ENCODE data around the gene TRUB2. TPM values are rescaled to one million over a fixed set of nuclear protein-coding genes. Genes with fewer than 3 reads are reported as not detected.

Gene TRUB2
- total RNA-seq, 1 experiment from 2014 or later = 33.2 TPM

DNA sequence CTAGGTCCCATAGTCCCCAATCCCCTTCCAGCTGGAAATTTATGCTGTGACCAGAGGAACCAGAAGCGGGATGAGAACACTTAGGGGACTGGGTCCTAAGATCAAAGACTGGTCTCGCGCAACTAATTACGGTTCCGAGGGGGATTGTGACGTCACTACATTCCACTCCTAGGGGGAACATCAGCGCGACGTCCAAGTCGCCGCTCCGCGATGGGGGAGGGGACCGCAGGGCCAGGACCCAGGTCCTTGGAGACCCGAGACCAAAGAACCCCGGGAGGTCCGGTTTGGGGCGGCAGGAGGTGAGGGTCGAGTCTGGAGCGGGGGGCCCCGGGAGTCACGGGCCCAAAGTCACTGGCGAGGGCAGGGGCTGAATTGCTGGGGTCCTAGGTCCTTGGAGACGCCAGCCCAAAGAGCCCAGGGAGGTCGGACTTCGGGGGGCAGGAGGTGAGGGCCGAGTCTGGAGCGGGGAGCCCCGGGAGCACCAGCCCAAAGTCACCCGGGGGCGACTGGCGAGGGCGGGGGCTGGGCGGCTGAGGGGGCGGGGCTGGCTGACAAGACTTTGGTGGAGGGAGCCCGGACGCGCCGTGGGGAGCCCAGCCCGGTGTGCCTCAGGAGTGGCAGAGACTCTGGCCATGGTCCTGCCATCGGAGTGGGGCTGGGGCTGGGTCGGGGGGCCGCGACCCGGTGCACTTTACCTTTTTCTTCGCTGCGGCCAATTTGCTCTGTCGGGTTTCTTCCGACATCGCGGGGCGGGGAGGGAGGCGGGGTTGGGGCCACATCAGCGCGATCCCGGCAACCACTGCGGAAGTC lies 46.8 kb downstream of the TRUB2 start, which contains the start of gene GOLGA2:
Gene GOLGA2, minus strand, starts transcription at position 810 of the 810 bp plus-strand sequence. Its CDS starts 31 bp downstream, at position 779.
- peaks cover 12% of the 10 kb centered on the region for H3K36me3 Mint-ChIP-seq
- ChIA-PET CTCF (interaction anchor here (0.5 to 3.2 kb wide), 19 partner anchors 13 to 753 kb away, joined by 3 to 25 read pairs (median 5); partner anchors contain the start of genes CERCAM and SH3GLB2), POLR2A (interaction anchor here (0.6 to 1.0 kb wide), 12 partner anchors 20 to 180 kb away, joined by 3 to 10 read pairs (median 4); partner anchors contain the start of gene ODF2)
- H3K27me3 Mint-ChIP-seq (ENCODE audit: low read depth) = no peaks in the 10 kb centered on the region; the same call in 1 of the 2 replicates
- peaks cover 14% of the 10 kb centered on the region for H3K4me1 Mint-ChIP-seq
- TF ChIP-seq HMGA2 (CRISPR knock-in tag; IDR thresholded peaks at IDR 0.05) (no peak), ZNF232 (CRISPR knock-in tag; IDR thresholded peaks at IDR 0.05) (no peak)
- peak; percentile 48 for DNase-seq (ENCODE audit: low spot score)
- ATAC-seq = peak; percentile 16
- H3K4me3 Mint-ChIP-seq = peak within 1 kb of the TSS; percentile 92
- no peaks in the 10 kb centered on the region for H3K9me3 Mint-ChIP-seq
- peak within 1 kb of the TSS; percentile 97 for H3K27ac Mint-ChIP-seq

DNA sequence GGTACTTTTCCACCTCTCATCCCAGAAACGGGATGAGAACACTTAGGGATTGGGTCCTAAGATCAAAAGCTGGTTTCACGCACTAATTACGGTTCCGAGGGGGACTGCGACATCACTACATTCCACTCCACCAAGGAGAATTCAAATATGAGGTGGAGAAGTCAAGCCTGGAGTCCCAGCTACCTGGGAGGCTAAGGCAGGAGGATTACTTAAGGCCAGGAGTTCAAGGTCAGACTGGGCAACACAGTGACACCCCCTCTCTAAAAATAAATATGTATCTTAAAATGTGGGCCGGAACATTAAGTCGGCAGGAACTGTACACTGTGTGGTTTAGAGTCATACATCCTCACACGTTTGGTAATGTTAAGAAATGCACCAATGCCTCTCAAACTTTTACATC lies 48.0 kb downstream of the TRUB2 start:
- CTCF ChIA-PET = interaction anchor here (2.1 kb wide), 1 partner anchor 19 kb away, joined by 7 read pairs; no protein-coding TSS in a partner anchor
- Mint-ChIP-seq H3K9me3 (no peaks in the 10 kb centered on the region), H3K4me1 (peaks cover 14% of the 10 kb centered on the region), H3K36me3 (peaks cover 12% of the 10 kb centered on the region), H3K27ac (no peak overlapping the region), H3K27me3 (ENCODE audit: low read depth) (no peaks in the 10 kb centered on the region; the same call in 1 of the 2 replicates), H3K4me3 (peak overlapping the region; percentile 92)
- ATAC-seq (no peak), DNase-seq (ENCODE audit: low spot score) (no peak)
- TF ChIP-seq, protein P1, sequence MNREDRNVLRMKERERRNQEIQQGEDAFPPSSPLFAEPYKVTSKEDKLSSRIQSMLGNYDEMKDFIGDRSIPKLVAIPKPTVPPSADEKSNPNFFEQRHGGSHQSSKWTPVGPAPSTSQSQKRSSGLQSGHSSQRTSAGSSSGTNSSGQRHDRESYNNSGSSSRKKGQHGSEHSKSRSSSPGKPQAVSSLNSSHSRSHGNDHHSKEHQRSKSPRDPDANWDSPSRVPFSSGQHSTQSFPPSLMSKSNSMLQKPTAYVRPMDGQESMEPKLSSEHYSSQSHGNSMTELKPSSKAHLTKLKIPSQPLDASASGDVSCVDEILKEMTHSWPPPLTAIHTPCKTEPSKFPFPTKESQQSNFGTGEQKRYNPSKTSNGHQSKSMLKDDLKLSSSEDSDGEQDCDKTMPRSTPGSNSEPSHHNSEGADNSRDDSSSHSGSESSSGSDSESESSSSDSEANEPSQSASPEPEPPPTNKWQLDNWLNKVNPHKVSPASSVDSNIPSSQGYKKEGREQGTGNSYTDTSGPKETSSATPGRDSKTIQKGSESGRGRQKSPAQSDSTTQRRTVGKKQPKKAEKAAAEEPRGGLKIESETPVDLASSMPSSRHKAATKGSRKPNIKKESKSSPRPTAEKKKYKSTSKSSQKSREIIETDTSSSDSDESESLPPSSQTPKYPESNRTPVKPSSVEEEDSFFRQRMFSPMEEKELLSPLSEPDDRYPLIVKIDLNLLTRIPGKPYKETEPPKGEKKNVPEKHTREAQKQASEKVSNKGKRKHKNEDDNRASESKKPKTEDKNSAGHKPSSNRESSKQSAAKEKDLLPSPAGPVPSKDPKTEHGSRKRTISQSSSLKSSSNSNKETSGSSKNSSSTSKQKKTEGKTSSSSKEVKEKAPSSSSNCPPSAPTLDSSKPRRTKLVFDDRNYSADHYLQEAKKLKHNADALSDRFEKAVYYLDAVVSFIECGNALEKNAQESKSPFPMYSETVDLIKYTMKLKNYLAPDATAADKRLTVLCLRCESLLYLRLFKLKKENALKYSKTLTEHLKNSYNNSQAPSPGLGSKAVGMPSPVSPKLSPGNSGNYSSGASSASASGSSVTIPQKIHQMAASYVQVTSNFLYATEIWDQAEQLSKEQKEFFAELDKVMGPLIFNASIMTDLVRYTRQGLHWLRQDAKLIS (CRISPR knock-in tag; IDR thresholded peaks at IDR 0.05; ENCODE audit: borderline replicate concordance) = no peak
- TF ChIP-seq, protein P2, sequence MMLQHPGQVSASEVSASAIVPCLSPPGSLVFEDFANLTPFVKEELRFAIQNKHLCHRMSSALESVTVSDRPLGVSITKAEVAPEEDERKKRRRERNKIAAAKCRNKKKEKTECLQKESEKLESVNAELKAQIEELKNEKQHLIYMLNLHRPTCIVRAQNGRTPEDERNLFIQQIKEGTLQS (CRISPR knock-in tag; conservative IDR thresholded peaks at IDR 0.05) = no peak
- POLR2A ChIA-PET = no interaction called here

DNA sequence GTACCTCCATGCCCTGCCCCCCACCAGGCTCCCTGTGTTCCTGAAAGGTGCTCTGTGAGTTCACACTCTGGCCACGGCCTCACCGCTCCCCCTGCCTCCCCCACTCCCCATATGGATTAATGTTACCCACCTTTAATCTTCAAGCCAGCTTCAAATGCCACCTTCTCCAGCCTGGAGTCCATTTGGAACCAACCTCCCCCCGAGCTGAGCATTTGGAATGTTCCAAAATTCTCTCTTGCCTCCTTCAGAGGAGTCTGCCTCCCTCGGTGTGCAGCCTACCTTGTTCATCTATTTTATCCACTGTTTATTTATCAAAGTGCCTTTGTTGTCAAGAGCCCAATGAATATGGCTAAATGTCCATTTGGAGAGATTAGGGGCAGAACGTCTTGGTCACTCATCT lies 50.7 kb downstream of the TRUB2 start:
- POLR2A ChIA-PET = no interaction called here
- no peaks in the 10 kb centered on the region for H3K9me3 Mint-ChIP-seq
- H3K4me3 Mint-ChIP-seq = no peak overlapping the region
- ATAC-seq (no peak), DNase-seq (ENCODE audit: low spot score) (no peak)
- CTCF ChIA-PET = interaction anchor here (0.7 to 1.0 kb wide), 3 partner anchors 12 to 66 kb away, joined by 3 to 6 read pairs (median 3); no protein-coding TSS in a partner anchor
- peaks cover 12% of the 10 kb centered on the region for H3K36me3 Mint-ChIP-seq
- H3K27ac Mint-ChIP-seq = no peak overlapping the region
- H3K4me1 Mint-ChIP-seq = peaks cover 5% of the 10 kb centered on the region
- no peaks in the 10 kb centered on the region; the same call in 1 of the 2 replicates for H3K27me3 Mint-ChIP-seq (ENCODE audit: low read depth)
- TF ChIP-seq ZBTB21 (CRISPR knock-in tag; IDR thresholded peaks at IDR 0.05; ENCODE audit: borderline replicate concordance) = no peak
- no peak for TF ChIP-seq FOXK1 (CRISPR knock-in tag; IDR thresholded peaks at IDR 0.05)
- TF ChIP-seq, protein P3, sequence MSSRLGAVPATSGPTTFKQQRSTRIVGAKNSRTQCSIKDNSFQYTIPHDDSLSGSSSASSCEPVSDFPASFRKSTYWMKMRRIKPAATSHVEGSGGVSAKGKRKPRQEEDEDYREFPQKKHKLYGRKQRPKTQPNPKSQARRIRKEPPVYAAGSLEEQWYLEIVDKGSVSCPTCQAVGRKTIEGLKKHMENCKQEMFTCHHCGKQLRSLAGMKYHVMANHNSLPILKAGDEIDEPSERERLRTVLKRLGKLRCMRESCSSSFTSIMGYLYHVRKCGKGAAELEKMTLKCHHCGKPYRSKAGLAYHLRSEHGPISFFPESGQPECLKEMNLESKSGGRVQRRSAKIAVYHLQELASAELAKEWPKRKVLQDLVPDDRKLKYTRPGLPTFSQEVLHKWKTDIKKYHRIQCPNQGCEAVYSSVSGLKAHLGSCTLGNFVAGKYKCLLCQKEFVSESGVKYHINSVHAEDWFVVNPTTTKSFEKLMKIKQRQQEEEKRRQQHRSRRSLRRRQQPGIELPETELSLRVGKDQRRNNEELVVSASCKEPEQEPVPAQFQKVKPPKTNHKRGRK (CRISPR knock-in tag; IDR thresholded peaks at IDR 0.05; ENCODE audit: borderline replicate concordance) = no peak
- no peak for TF ChIP-seq NR2C2 (CRISPR knock-in tag; IDR thresholded peaks at IDR 0.05)
- no peak for TF ChIP-seq ZNF423 (CRISPR knock-in tag; IDR thresholded peaks at IDR 0.05)
- TF ChIP-seq, protein P4, sequence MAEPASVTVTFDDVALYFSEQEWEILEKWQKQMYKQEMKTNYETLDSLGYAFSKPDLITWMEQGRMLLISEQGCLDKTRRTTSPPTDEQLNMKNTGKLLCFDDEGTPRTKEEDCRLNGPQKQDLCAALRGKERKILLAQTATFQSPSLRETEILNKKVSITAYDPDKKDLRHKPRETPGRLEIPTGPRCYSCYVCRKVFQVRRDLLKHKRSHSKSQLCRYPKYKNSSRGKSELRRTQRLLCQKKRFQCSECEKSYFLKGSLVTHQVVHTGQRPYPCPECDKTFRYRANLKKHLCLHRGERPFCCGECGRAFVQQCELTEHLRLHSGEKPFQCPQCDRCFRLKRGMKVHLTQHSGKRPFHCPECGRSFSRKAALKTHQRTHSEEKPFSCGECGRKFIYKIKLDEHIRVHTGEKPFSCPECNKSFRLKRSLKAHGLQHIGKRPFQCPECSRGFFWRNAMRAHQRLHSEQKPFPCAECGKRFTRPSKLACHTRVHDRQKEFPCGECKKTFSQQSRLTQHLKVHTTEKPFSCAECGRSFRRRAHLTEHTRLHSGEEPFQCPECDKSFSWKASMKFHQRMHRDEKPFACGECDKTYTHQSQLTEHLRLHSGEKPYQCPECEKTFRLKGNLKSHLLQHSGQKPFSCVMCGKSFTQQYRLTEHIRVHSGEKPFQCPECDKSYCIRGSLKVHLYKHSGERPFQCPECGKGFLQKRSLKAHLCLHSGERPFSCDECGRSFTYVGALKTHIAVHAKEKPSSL (CRISPR knock-in tag; conservative IDR thresholded peaks at IDR 0.05) = no peak
- TF ChIP-seq, protein P5, sequence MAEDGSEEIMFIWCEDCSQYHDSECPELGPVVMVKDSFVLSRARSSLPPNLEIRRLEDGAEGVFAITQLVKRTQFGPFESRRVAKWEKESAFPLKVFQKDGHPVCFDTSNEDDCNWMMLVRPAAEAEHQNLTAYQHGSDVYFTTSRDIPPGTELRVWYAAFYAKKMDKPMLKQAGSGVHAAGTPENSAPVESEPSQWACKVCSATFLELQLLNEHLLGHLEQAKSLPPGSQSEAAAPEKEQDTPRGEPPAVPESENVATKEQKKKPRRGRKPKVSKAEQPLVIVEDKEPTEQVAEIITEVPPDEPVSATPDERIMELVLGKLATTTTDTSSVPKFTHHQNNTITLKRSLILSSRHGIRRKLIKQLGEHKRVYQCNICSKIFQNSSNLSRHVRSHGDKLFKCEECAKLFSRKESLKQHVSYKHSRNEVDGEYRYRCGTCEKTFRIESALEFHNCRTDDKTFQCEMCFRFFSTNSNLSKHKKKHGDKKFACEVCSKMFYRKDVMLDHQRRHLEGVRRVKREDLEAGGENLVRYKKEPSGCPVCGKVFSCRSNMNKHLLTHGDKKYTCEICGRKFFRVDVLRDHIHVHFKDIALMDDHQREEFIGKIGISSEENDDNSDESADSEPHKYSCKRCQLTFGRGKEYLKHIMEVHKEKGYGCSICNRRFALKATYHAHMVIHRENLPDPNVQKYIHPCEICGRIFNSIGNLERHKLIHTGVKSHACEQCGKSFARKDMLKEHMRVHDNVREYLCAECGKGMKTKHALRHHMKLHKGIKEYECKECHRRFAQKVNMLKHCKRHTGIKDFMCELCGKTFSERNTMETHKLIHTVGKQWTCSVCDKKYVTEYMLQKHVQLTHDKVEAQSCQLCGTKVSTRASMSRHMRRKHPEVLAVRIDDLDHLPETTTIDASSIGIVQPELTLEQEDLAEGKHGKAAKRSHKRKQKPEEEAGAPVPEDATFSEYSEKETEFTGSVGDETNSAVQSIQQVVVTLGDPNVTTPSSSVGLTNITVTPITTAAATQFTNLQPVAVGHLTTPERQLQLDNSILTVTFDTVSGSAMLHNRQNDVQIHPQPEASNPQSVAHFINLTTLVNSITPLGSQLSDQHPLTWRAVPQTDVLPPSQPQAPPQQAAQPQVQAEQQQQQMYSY (CRISPR knock-in tag; IDR thresholded peaks at IDR 0.05) = no peak
- TF ChIP-seq HMGA2 (CRISPR knock-in tag; IDR thresholded peaks at IDR 0.05) = no peak
- TF ChIP-seq, protein P2 (CRISPR knock-in tag; conservative IDR thresholded peaks at IDR 0.05) = no peak
- no peak for TF ChIP-seq GABPB1 (CRISPR knock-in tag; IDR thresholded peaks at IDR 0.05)
- no peak for TF ChIP-seq MXD4 (CRISPR knock-in tag; IDR thresholded peaks at IDR 0.05; ENCODE audit: borderline replicate concordance)
- TF ChIP-seq, protein P6, sequence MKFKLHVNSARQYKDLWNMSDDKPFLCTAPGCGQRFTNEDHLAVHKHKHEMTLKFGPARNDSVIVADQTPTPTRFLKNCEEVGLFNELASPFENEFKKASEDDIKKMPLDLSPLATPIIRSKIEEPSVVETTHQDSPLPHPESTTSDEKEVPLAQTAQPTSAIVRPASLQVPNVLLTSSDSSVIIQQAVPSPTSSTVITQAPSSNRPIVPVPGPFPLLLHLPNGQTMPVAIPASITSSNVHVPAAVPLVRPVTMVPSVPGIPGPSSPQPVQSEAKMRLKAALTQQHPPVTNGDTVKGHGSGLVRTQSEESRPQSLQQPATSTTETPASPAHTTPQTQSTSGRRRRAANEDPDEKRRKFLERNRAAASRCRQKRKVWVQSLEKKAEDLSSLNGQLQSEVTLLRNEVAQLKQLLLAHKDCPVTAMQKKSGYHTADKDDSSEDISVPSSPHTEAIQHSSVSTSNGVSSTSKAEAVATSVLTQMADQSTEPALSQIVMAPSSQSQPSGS (CRISPR knock-in tag; IDR thresholded peaks at IDR 0.05; ENCODE audit: borderline replicate concordance, low read depth) = no peak
- no peak for TF ChIP-seq EMX1 (CRISPR knock-in tag; IDR thresholded peaks at IDR 0.05)
